Ovary (tissue), 9 donors: ENCODE data around the gene CDC42EP1. TPM values are rescaled to one million over a fixed set of nuclear protein-coding genes. Genes with fewer than 3 reads are reported as not detected.

ENCODE experiments used
- DNase-seq, 5 donors: peaks; one replicate each; pipeline ENCODE4 v3.0.0-alpha.2; 2019 to 2020
- H3K27ac ChIP-seq, 2 donors: fragments of 200-600 bp; one replicate each; pipeline versions ENCODE4 v1.5.1 to v1.8.0; 2019 to 2022
- H3K27me3 ChIP-seq: fragments of 200-600 bp; one replicate; pipeline ENCODE4 v1.8.0; 2022
- H3K36me3 ChIP-seq: fragments of 200-600 bp; sonication (generic); one replicate; pipeline ENCODE4 v1.5.1; 2019
- H3K4me1 ChIP-seq: one replicate; pipeline ENCODE4 v1.8.1; 2013; ENCODE audit warnings: mild to moderate bottlenecking, moderate library complexity; ENCODE audit not compliant: insufficient read depth
- H3K4me3 ChIP-seq: fragments of 200-600 bp; sonication (generic); one replicate; pipeline ENCODE4 v1.5.1; 2017
- H3K9me3 ChIP-seq, 2 donors: fragments of 200-600 bp in 1 of 2; sonication (generic) in 1 of 2; one replicate each; pipeline versions ENCODE4 v1.5.1 to v1.8.1; 2013 to 2019; ENCODE audit warnings: mild to moderate bottlenecking in 1 of 2, moderate library complexity in 1 of 2
- CTCF ChIP-seq, 3 donors: fragments of 450-650 bp in 2 of 3; fragments of 200-600 bp in 1 of 3; IDR thresholded peaks; one replicate each; pipeline versions ENCODE4 v1.5.1 to v1.8.0; 2016 to 2022; ENCODE audit warnings: antibody characterized with exemption in 3 of 3, mild to moderate bottlenecking in 1 of 3
- EP300 ChIP-seq: sonication (generic); formaldehyde crosslinking; IDR thresholded peaks from one replicate; pipeline ENCODE4 v1.6.1; 2017; ENCODE audit warnings: antibody characterized with exemption
- POLR2A ChIP-seq: fragments of 450-650 bp; IDR thresholded peaks from one replicate; pipeline ENCODE4 v1.6.1; 2017; ENCODE audit warnings: antibody characterized with exemption, mild to moderate bottlenecking, moderate library complexity
- WGBS, 3 donors: extraction: QIAGEN DNeasy Blood & Tissue Kit in 1 of 3; methylation state at CpG; one replicate each; pipeline versions ENCODE4 v1.1.5 to v1.1.7; 2013 to 2017; 5-methylcytosine and 5-hydroxymethylcytosine counted together
- intact Hi-C, 4 donors: fragments of 100-400 bp; cut with DNase I; formaldehyde crosslinking; loops; one replicate each; pipeline versions ENCODE4 v1.11.0 to v1.15.1; 2022 to 2023
- polyA plus RNA-seq, 2 donors: library from polyadenylated mRNA; stranded (reverse); fragments of 200-250 nt in 1 of 2; fragments of 350-450 nt in 1 of 2; fragmentation: Illumina TruSeq in 1 of 2; extraction: RNeasy Lipid Tissue Mini Kit (QIAGEN cat#74804) in 1 of 2; gene quantifications; one replicate each; pipeline ENCODE4 v1.2.3, GENCODE V29; 2013 to 2014
- total RNA-seq, 7 donors: library from RNA; depleted of rRNA in 2 of 7; stranded (reverse); fragments of >200 nt in 2 of 7; fragmentation: NEBNext Ultra II Directional in 3 of 7; extraction: Animal tissue kit (Norgen Biotek cat#: 25700) in 3 of 7; gene quantifications; one replicate each; pipeline versions ENCODE4 v1.1.0 to v1.2.4, GENCODE V29; 2016 to 2023
- donor health status: DM: no; HTN: no; CAD: no; lungs with moderate emphysema.
- donor health status: DM: no; HTN: no; CAD: no.
- donor health status: Bipolar disorder and iron deficiency.
- donor health status: DM: yes; HTN: yes; CAD: no.
- donor health status: DM: no; HTN: no; CAD: no.
- donor health status: DM: yes; HTN: yes; CAD: no.

CDC42EP1 gene
- total and polyA plus RNA-seq, 9 donors = 3.4 to 125 (median 71.8) TPM

GRCh38 chr22:37604074-37604473 lies 43.8 kb downstream of the CDC42EP1 start:
- Histone ChIP-seq H3K27ac (no peak overlapping the region), H3K4me1 (no peaks in the 10 kb centered on the region), H3K9me3 (no peaks in the 10 kb centered on the region), H3K27me3 (no peaks in the 10 kb centered on the region), H3K36me3 (no peaks in the 10 kb centered on the region), H3K4me3 (no peak overlapping the region)
- no peak for TF ChIP-seq EP300
- TF ChIP-seq POLR2A = no peak
- no peak for TF ChIP-seq CTCF (IDR thresholded peaks at IDR 0.05)
- no peak for DNase-seq
- WGBS, 3 donors = 85 to 90% (median 87%) methylated on average over 6 of the region's 6 CpGs
- intact Hi-C loops = no loop called here

GRCh38 chr22:37604875-37605274 lies 44.6 kb downstream of the CDC42EP1 start:
- H3K36me3 ChIP-seq = no peaks in the 10 kb centered on the region
- WGBS, 3 donors = 58 to 72% (median 62%) methylated on average over 5 of the region's 5 CpGs
- TF ChIP-seq EP300 (no peak), POLR2A (no peak), CTCF (IDR thresholded peaks at IDR 0.05) (no peak)
- H3K9me3 ChIP-seq = no peaks in the 10 kb centered on the region
- no peak overlapping the region for H3K4me3 ChIP-seq
- H3K27me3 ChIP-seq = no peaks in the 10 kb centered on the region
- intact Hi-C loops = no loop called here
- no peak for DNase-seq
- H3K4me1 ChIP-seq = peaks cover 4% of the 10 kb centered on the region
- no peak overlapping the region for H3K27ac ChIP-seq

- 1 to 2% (median 1%) methylated on average over 44 of the region's 44 CpGs for WGBS, 3 donors
- DNase-seq = peak; percentile 81 to 89 (median 88)
- no peaks in the 10 kb centered on the region for H3K9me3 ChIP-seq
- H3K4me3 ChIP-seq = peak overlapping the region; percentile 78
- TF ChIP-seq CTCF (IDR thresholded peaks at IDR 0.05) (peak; percentile 88 to 89 (median 88)), POLR2A (no peak), EP300 (no peak)
- H3K4me1 ChIP-seq = peaks cover 4% of the 10 kb centered on the region
- H3K27me3 ChIP-seq = no peaks in the 10 kb centered on the region
- H3K27ac ChIP-seq = peak overlapping the region; percentile 64 to 96
- no peaks in the 10 kb centered on the region for H3K36me3 ChIP-seq
- intact Hi-C loops = no loop called here
These were observed 47.0 kb downstream of the CDC42EP1 start for GRCh38 chr22:37607010-37607934.

- Histone ChIP-seq H3K4me1 (peaks cover 4% of the 10 kb centered on the region), H3K4me3 (peak overlapping the region; percentile 78), H3K27me3 (no peaks in the 10 kb centered on the region), H3K36me3 (no peaks in the 10 kb centered on the region), H3K27ac (peak overlapping the region; percentile 64 to 96), H3K9me3 (no peaks in the 10 kb centered on the region)
- TF ChIP-seq CTCF (IDR thresholded peaks at IDR 0.05) (no peak), POLR2A (no peak), EP300 (no peak)
- intact Hi-C loops = no loop called here
- peak in 1 of 5 donors; percentile 45 for DNase-seq
- 1 to 2% (median 1%) methylated on average over 16 to 17 of the region's 17 CpGs for WGBS, 3 donors
These were observed 47.7 kb downstream of the CDC42EP1 start for GRCh38 chr22:37607935-37608476.
